H9 (cell line): Measurements from ENCODE around the gene PDCD1. TPM values are rescaled to one million over a fixed set of nuclear protein-coding genes. Genes with fewer than 3 reads are reported as not detected.

Experiments
- DNase-seq: peaks from one replicate; pipeline ENCODE4 v3.0.0-alpha.2; 2017
- H2AFZ ChIP-seq: one replicate; pipeline ENCODE4 v1.6.1; 2013; ENCODE audit warnings: mild to moderate bottlenecking, low read length, control low read depth, moderate library complexity
- H2AK5ac ChIP-seq: 2 replicates; pipeline ENCODE4 v1.6.1; 2013; ENCODE audit warnings: low read length, control low read depth, mixed read lengths; ENCODE audit not compliant: insufficient read length
- H2BK120ac ChIP-seq: one replicate; pipeline ENCODE4 v1.6.1; 2013; ENCODE audit warnings: low read depth, mild to moderate bottlenecking, low read length, control low read depth, inconsistent platforms; ENCODE audit not compliant: poor library complexity, severe bottlenecking
- H2BK12ac ChIP-seq: 2 replicates; pipeline ENCODE4 v1.6.1; 2013; ENCODE audit warnings: low read length, control low read depth, mixed read lengths, low read depth; ENCODE audit not compliant: insufficient read length
- H2BK15ac ChIP-seq: 2 replicates; pipeline ENCODE4 v1.6.1; 2013; ENCODE audit warnings: low read depth, low read length, control low read depth
- H2BK20ac ChIP-seq: one replicate; pipeline ENCODE4 v1.6.1; 2013; ENCODE audit warnings: low read depth, mild to moderate bottlenecking, low read length, control low read depth, inconsistent platforms; ENCODE audit not compliant: poor library complexity, severe bottlenecking
- H2BK5ac ChIP-seq: 2 replicates; pipeline ENCODE4 v1.6.1; 2013; ENCODE audit warnings: low read length, control low read depth, mixed read lengths; ENCODE audit not compliant: insufficient read length
- H3K14ac ChIP-seq: 2 replicates; pipeline ENCODE4 v1.6.1; 2013; ENCODE audit warnings: low read length, control low read depth; ENCODE audit not compliant: insufficient read depth
- H3K18ac ChIP-seq: 2 replicates; pipeline ENCODE4 v1.6.1; 2013; ENCODE audit warnings: low read depth, mild to moderate bottlenecking, mixed read lengths, low read length, control low read depth; ENCODE audit not compliant: insufficient read length
- H3K23ac ChIP-seq: 2 replicates; pipeline ENCODE4 v1.6.1; 2013; ENCODE audit warnings: low read length, control low read depth, mixed read lengths, low read depth; ENCODE audit not compliant: insufficient read length
- H3K23me2 ChIP-seq: 2 replicates; pipeline ENCODE4 v1.6.1; 2013; ENCODE audit warnings: low read depth, mild to moderate bottlenecking, mixed read lengths, low read length, control low read depth; ENCODE audit not compliant: insufficient read length, poor library complexity, severe bottlenecking
- H3K27ac ChIP-seq: 2 replicates; pipeline ENCODE4 v1.5.1; 2013; ENCODE audit warnings: low read length, control low read depth, mixed read lengths, low read depth; ENCODE audit not compliant: insufficient read length
- H3K27me3 ChIP-seq: 2 replicates; pipeline ENCODE4 v1.6.1; 2013; ENCODE audit warnings: low read length, control low read depth, inconsistent platforms; ENCODE audit not compliant: insufficient read depth
- H3K4ac ChIP-seq: 2 replicates; pipeline ENCODE4 v1.6.1; 2013; ENCODE audit warnings: low read depth, mild to moderate bottlenecking, control low read depth, inconsistent platforms, low read length, moderate library complexity
- H3K4me1 ChIP-seq: 2 replicates; pipeline ENCODE4 v1.6.1; 2013; ENCODE audit warnings: low read length, control low read depth, inconsistent platforms; ENCODE audit not compliant: insufficient read depth
- H3K4me2 ChIP-seq: 2 replicates; pipeline ENCODE4 v1.6.1; 2013; ENCODE audit warnings: low read length, control low read depth, mixed read lengths; ENCODE audit not compliant: insufficient read length, insufficient read depth
- H3K56ac ChIP-seq: 2 replicates; pipeline ENCODE4 v1.6.1; 2013; ENCODE audit warnings: low read depth, mild to moderate bottlenecking, mixed read lengths, low read length, control low read depth; ENCODE audit not compliant: insufficient read length
- H3K79me1 ChIP-seq: 2 replicates; pipeline ENCODE4 v1.6.1; 2013; ENCODE audit warnings: low read depth, mild to moderate bottlenecking, moderate library complexity, low read length, control low read depth, inconsistent platforms; ENCODE audit not compliant: insufficient read depth, poor library complexity, severe bottlenecking
- H3K79me2 ChIP-seq: 2 replicates; pipeline ENCODE4 v1.6.1; 2013; ENCODE audit warnings: low read length, control low read depth, inconsistent platforms; ENCODE audit not compliant: insufficient read depth
- H3K9ac ChIP-seq: 2 replicates; pipeline ENCODE4 v1.6.1; 2013; ENCODE audit warnings: low read length, control low read depth, mixed read lengths; ENCODE audit not compliant: insufficient read length; ENCODE audit errors: extremely low read depth
- H3K9me3 ChIP-seq: one replicate; pipeline ENCODE4 v1.6.1; 2013; ENCODE audit warnings: low read depth, low read length, inconsistent platforms; ENCODE audit not compliant: control insufficient read depth
- H3T11ph ChIP-seq: one replicate; pipeline ENCODE4 v1.6.1; 2013; ENCODE audit warnings: mild to moderate bottlenecking, low read length, control low read depth, inconsistent platforms
- H4K20me1 ChIP-seq: one replicate; pipeline ENCODE4 v1.6.1; 2013; ENCODE audit not compliant: control insufficient read depth, insufficient read length, insufficient read depth
- H4K5ac ChIP-seq: 2 replicates; pipeline ENCODE4 v1.6.1; 2013; ENCODE audit warnings: low read depth, mild to moderate bottlenecking, mixed read lengths, low read length, control low read depth; ENCODE audit not compliant: insufficient read length
- H4K8ac ChIP-seq: replicated peaks from 2 replicates; pipeline ENCODE4 v1.6.1; 2013; ENCODE audit warnings: low read length, control low read depth, mixed read lengths, low read depth; ENCODE audit not compliant: insufficient read length
- H4K91ac ChIP-seq: 2 replicates; pipeline ENCODE4 v1.6.1; 2013; ENCODE audit warnings: low read depth, mild to moderate bottlenecking, moderate library complexity, mixed read lengths, low read length, control low read depth; ENCODE audit not compliant: insufficient read length
- H3K27ac Mint-ChIP-seq, 3 experiments: 2 replicates in 2 of 3; 3 replicates in 1 of 3; pipeline ENCODE4 v1.8.0; 2020 to 2021; ENCODE audit warnings: mixed read lengths in 3 of 3, mild to moderate bottlenecking in 1 of 3, moderate library complexity in 1 of 3
- H3K27me3 Mint-ChIP-seq: 2 replicates; pipeline ENCODE4 v1.8.0; 2021; ENCODE audit warnings: low read depth, mild to moderate bottlenecking, moderate library complexity, mixed read lengths
- H3K36me3 Mint-ChIP-seq, 3 experiments: 2 replicates in 2 of 3; 3 replicates in 1 of 3; pipeline ENCODE4 v1.8.0; 2020 to 2021; ENCODE audit warnings: low read depth in 3 of 3, mixed read lengths in 3 of 3; ENCODE audit not compliant: insufficient read depth in 1 of 3
- H3K4me1 Mint-ChIP-seq, 2 experiments: 2 replicates each; pipeline ENCODE4 v1.8.0; 2020; ENCODE audit warnings: mixed read lengths in 2 of 2
- H3K4me3 Mint-ChIP-seq, 2 experiments: 2 replicates in 1 of 2; 3 replicates in 1 of 2; pipeline ENCODE4 v1.8.0; 2020 to 2021; ENCODE audit warnings: mild to moderate bottlenecking in 2 of 2, mixed read lengths in 2 of 2, moderate library complexity in 1 of 2
- H3K9me3 Mint-ChIP-seq, 2 experiments: 2 replicates in 1 of 2; 3 replicates in 1 of 2; pipeline ENCODE4 v1.8.0; 2020; ENCODE audit warnings: mild to moderate bottlenecking in 2 of 2, mixed read lengths in 2 of 2, moderate library complexity in 1 of 2
- WGBS: extraction: QIAGEN DNeasy Blood & Tissue Kit; methylation state at CpG from one replicate; pipeline ENCODE4 v1.1.7; 2013; ENCODE audit warnings: missing lambda C conversion rate, low lambda C conversion rate, mixed read lengths; ENCODE audit not compliant: insufficient read length; ENCODE audit errors: extremely low coverage; 5-methylcytosine and 5-hydroxymethylcytosine counted together
- total RNA-seq: library from RNA; stranded (reverse); gene quantifications from 2 replicates; pipeline ENCODE4 v1.2.1, GENCODE V29; 2021
- TF ChIP-seq, protein P1 (sequence below): fragments of 200-600 bp; sonication (generic); conservative IDR thresholded peaks from 3 replicates; pipeline ENCODE4 v1.8.0; 2021; ENCODE audit warnings: antibody characterized with exemption, mild to moderate bottlenecking

The PDCD1 gene
- total RNA-seq, 1 experiment from 2014 or later = 1.6 TPM

DNA sequence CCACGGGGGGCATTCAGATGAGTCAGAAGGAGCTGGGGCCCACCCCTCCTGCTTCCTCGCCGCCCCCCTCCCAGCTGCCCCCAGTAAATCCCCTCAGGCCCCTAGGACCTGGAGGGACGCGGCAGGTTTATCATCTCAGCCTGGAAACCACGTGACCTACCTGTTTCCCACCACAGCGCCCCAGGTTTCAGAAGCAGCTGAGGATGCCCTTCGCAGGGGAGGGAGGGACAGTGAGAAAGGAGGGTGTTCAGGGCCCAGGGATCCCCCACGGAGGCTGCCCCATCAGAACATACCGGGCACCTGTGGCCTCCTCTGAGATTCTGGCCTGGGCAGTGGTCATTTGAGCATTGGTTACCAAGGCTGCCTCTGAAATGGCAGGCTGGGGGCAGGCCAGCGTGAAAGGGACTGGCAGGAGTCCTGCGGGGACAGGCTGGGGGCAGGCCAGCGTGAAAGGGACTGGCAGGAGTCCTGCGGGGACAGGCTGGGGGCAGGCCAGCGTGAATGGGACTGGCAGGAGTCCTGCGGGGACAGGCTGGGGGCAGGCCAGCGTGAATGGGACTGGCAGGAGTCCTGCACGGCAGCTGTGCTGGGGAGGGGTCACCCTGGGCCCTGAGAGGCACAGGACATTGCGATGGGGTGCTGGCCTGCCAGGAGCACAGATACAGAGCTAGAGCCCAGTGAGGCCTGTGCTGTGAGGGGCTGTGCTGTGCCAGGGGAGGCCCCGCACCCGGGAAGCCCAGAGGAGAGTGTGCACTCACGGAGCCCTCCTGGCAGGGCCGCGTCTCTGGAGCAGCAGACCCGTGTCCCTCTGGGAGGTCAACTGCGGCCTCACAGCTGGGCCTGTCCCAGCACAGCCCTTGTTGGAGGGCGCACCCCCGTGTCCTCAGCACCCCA lies 48.1 kb downstream of the PDCD1 start:
- Histone ChIP-seq H2BK120ac (no peak overlapping the region), H4K20me1 (no peaks in the 10 kb centered on the region), H3K4me1 (peaks cover 3% of the 10 kb centered on the region), H3K18ac (no peak overlapping the region), H3K56ac (no peak overlapping the region), H3K9ac (no peak overlapping the region), H4K91ac (no peak overlapping the region), H2BK12ac (no peak overlapping the region), H3K79me2 (no peaks in the 10 kb centered on the region), H4K5ac (no peak overlapping the region), H3K9me3 (no peaks in the 10 kb centered on the region), H2AK5ac (no peak overlapping the region), H3K4ac (no peak overlapping the region), H2BK20ac (no peak overlapping the region), H2BK5ac (no peak overlapping the region), H3K23me2 (no peaks in the 10 kb centered on the region), H2AFZ (no peak overlapping the region), H3K79me1 (no peaks in the 10 kb centered on the region), H3K4me2 (no peak overlapping the region), H3K14ac (no peak overlapping the region), H4K8ac (no peak overlapping the region), H2BK15ac (no peak overlapping the region), H3K23ac (no peak overlapping the region), H3K27me3 (no peaks in the 10 kb centered on the region; the same call in 1 of the 2 replicates), H3K27ac (no peak overlapping the region), H3T11ph (no peak overlapping the region)
- Mint-ChIP-seq H3K27me3 (peaks cover 15% of the 10 kb centered on the region), H3K9me3 (no peaks in the 10 kb centered on the region), H3K27ac (no peak overlapping the region), H3K36me3 (no peaks in the 10 kb centered on the region), H3K4me1 (peaks cover 13 to 22% of the 10 kb centered on the region in 2 experiments), H3K4me3 (no peak overlapping the region)
- peak; percentile 27 for DNase-seq
- no CpG with 5 or more reads among the region's 28 CpGs for WGBS
- TF ChIP-seq, protein P1, sequence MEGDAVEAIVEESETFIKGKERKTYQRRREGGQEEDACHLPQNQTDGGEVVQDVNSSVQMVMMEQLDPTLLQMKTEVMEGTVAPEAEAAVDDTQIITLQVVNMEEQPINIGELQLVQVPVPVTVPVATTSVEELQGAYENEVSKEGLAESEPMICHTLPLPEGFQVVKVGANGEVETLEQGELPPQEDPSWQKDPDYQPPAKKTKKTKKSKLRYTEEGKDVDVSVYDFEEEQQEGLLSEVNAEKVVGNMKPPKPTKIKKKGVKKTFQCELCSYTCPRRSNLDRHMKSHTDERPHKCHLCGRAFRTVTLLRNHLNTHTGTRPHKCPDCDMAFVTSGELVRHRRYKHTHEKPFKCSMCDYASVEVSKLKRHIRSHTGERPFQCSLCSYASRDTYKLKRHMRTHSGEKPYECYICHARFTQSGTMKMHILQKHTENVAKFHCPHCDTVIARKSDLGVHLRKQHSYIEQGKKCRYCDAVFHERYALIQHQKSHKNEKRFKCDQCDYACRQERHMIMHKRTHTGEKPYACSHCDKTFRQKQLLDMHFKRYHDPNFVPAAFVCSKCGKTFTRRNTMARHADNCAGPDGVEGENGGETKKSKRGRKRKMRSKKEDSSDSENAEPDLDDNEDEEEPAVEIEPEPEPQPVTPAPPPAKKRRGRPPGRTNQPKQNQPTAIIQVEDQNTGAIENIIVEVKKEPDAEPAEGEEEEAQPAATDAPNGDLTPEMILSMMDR = no peak
